GM19324 (cell line): ENCODE data around the gene SLC4A9.

Source experiments
- ATAC-seq: cut with Tn5 transposase; IDR thresholded peaks from one replicate; pipeline ENCODE4 v1.9.1; 2021; ENCODE audit warnings: mild to moderate bottlenecking, moderate library complexity; ENCODE audit not compliant: unreplicated experiment, low FRiP score

The SLC4A9 gene, protein sequence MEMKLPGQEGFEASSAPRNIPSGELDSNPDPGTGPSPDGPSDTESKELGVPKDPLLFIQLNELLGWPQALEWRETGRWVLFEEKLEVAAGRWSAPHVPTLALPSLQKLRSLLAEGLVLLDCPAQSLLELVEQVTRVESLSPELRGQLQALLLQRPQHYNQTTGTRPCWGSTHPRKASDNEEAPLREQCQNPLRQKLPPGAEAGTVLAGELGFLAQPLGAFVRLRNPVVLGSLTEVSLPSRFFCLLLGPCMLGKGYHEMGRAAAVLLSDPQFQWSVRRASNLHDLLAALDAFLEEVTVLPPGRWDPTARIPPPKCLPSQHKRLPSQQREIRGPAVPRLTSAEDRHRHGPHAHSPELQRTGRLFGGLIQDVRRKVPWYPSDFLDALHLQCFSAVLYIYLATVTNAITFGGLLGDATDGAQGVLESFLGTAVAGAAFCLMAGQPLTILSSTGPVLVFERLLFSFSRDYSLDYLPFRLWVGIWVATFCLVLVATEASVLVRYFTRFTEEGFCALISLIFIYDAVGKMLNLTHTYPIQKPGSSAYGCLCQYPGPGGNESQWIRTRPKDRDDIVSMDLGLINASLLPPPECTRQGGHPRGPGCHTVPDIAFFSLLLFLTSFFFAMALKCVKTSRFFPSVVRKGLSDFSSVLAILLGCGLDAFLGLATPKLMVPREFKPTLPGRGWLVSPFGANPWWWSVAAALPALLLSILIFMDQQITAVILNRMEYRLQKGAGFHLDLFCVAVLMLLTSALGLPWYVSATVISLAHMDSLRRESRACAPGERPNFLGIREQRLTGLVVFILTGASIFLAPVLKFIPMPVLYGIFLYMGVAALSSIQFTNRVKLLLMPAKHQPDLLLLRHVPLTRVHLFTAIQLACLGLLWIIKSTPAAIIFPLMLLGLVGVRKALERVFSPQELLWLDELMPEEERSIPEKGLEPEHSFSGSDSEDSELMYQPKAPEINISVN

DNA sequence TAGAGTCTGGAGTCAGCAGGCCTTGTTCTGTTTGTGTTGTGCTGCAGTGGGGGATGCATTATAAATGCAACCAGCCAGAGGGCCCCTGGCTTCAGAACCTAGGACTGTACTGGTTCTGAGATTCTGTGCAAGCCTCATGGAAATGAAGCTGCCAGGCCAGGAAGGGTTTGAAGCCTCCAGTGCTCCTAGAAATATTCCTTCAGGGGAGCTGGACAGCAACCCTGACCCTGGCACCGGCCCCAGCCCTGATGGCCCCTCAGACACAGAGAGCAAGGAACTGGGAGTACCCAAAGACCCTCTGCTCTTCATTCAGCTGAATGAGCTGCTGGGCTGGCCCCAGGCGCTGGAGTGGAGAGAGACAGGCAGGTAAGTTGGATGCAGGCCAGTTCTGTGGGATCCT is at the start of gene SLC4A9:
TSS of gene SLC4A9 (plus strand) at position 94 of the 400 bp plus-strand sequence. CDS start at position 137, 43 bp downstream.
- ATAC-seq = no peak

DNA sequence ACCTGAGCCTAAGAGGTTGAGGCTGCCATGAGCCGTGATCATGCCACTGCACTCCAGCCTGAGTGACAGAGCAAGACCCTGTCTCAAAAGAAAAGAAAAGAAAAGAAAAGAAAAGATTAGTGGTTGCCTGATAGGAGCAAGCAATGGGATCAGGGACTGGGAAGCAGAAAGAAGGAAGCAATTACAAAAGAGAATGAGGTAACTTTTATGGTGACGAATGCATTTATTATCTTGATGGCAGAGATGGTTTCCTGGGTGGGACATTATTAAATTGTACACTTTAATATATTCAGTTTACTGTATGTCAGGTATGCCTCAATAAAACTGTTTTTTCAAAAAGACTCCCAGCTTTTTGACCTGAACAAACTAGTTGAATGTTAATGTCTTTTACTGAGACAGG is 49.6 kb upstream of the SLC4A9 start:
- ATAC-seq = no peak

DNA sequence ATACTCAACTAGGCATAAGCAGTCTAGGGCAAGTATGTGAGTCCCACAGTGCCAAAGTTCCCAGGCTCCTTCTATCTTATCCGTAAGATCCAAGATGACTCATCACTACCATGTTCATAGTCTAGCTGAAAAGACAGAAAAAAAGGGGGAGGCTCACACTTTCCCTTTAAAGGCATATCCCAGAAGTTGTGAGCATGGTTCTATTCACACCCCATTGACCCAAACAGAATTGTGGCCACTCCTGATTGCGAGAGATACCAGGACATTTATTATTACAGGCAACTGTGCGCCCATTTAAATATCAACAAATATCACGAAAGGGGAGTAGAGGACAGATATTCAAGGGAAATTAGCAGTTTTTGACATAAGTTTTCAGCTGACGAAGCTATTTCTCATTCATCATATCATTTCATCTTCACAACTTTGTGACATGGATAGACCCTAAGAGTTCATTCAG is 49.0 kb upstream of the SLC4A9 start:
- ATAC-seq = no peak

DNA sequence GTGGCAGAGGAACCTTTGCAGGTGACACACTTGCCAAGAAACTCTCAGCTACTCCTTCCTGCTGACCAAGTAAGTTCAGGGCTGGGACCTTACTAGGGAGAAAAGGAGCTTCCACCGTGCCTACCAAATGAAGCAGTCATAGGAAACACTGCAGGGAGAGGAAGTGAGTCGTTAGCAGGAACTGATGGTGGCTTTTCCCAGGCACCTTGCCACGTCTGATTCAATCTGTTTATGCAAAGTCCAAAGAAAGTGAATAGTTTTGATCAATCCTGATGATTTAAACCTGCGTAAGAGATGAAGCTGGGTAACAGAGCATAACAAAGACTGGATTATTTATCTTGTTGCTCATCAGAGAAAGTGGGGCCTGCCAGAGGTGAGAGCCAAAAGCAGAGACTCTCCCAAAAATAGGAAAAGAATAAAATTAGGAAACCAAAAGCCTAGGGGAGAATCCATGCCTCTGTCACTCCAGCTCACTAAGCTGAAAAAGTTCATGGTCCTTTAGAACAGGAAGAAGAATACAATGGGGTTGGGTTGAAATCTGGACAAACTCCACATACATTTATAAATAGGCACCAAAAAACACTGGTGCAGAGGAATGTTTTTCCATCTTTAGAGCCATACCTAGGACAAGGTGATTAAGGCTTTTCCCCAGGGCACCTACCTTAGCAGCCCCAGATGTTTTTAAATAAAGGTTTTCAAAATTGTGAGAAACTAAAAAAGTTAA is 47.8 kb upstream of the SLC4A9 start:
- no peak for ATAC-seq

DNA sequence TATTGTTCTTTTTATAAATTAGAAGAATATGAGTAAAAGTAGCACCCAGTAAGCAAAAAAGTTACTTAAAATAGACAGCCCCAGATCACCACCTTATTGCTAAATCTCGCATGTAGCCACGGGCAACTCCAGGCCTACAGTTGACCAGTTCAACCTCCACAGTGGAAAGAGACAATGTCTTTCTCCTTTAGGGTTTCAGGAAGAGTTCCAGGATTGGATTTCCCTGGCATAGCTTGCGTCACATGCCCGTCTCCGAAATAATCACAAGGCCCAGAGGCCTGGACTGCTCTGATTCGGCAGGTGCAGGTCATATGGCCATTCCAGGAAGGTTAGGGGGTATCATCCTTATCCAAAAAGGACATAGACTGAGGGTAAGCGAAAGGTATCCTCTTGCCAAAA is 47.2 kb upstream of the SLC4A9 start:
- no peak for ATAC-seq

DNA sequence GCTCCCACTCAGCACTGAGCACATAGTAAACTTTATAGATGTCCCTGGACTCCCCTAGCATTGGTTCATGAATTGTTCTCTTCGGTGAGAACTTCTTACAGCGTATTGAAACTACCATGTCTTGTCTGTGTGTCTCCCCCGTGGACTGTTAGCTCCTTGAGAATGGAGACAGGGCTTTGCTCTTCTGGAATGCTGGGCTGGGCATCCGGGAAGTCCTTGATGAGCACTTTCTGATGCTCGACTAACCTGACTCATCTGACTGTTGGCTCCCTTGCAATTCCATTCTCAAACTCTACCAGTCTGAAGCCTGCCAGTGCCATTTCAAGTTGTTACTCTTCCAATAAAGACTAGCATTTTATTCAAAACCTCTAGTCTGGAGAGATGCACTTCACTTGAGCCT is 42.1 kb upstream of the SLC4A9 start:
- ATAC-seq = no peak

DNA sequence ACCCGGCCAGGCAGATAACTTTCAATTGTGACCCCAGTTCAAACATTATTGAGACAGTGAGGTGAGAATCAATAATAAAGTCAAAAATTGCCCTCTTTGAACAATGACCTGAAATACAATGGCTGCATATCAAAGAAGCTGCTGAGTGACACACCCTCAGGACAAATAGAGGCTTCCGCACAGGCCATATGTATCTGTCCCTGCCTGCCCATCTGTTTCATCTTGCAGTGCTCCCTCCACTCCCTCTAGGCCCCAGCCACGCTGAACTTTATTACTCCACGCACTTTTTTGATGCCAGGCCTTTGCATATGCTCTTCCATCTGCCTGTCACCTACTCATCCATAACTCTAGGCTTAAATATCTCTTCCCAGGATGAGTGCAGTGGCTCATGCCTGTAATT is 41.2 kb upstream of the SLC4A9 start:
- no peak for ATAC-seq

DNA sequence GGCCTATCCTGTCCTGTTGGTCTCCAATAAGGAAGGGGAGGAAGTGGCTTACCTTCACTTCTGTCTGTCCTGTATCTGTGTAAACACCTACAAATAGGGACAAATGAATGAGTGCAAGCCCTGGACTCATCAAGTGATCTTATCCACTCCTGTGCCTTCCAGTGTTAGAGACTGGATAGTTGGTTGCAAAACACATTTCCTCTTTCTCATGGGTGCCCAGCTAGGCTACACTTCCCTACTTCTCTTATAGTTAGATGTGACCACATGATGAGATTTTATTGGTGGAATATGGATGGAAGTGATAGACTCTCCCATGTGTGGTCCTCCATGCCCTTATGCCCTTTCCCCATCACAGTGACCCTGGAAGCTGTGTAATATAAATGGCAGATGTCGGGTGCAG is 40.2 kb upstream of the SLC4A9 start:
- no peak for ATAC-seq

DNA sequence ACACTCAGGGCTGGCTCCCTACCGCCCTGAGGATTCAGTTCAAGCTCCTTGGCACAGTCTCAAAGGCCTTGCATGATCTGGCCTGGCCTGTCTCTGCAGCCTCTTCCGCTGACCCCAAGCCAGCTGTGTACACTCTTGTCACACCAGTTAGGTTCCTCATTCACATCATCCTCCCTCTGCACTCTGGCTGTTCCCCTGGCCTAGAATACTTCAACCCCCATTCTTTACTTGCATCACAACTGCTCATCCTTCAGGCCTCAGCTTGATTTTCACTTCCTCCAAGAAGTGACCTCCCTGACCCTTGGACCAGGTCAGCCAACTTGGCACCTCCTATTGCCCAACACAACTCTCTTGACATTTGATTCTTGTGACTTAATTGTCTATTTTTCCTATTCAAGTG is 38.2 kb upstream of the SLC4A9 start:
- no peak for ATAC-seq

DNA sequence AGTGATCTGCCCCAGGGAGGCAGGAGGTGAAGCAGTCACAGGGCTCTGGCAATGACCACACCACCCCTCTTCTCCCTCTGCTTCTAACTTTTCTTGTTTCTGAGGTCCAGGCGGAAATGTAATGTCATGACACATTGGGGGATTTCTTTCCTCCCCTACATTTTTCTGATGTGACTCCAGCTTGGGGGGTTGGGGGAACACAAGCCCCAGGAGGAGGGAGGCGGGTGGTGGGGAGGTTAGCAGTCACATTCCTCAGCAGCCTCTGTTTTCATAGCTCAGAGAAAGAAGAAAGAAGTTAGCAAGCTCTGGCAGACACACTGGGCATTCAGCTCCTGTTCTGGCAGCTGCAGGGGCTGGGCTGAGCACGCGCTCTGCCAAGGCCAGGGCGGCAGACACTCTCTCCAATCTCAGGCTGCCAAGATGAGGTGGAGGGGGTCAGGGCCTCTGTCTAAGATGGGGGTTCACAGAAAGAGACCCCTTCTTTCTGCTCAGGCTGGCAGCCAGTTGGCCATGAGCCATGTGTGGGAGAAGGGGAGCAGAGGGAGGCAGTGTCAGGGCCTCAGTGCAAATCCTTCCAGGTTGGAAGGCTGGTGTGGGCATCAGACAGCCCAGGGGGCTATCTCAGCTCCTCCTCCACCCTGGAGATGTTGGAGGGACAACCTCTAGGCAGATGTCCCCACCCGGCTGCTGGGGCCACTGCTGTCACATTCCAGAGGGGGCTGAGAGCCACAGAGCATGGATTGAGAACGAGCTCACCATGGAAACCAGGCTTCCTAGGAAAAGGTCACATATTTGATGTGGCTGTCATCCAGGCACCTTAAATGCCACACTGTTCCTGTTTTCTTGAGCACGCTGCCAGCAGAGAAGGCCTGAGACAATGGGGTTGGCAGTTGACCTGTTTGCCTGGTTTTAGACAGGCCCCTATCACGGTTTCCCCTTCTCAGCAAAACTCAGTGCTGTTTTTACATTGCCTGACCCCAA is 37.0 kb upstream of the SLC4A9 start:
- ATAC-seq = no peak

DNA sequence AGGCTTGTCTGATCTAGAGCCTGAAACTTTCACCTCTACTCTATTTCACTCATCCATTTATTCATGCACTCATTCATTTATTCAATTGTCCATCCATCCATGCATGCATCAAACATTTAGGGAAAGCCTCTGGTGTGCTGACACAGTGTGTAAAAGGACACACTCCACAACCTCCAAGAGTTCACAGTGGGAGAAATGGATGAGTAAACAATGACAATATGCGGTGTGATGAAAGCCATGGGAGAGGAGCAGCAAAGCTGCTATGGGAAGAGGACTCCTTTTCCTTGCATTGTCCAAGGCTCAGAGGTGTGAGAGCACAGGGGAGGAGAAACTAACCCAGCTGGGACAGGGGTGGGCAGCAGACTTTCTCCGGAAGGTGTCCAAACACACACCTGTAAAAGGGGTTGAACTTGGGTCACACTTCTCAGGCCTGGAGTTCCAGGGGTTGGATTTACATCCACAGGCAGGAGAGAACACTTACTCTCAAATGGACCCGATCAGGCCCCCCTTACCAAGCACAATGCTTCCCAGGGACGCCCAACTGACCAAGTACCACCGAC is 35.9 kb upstream of the SLC4A9 start:
- ATAC-seq = no peak

DNA sequence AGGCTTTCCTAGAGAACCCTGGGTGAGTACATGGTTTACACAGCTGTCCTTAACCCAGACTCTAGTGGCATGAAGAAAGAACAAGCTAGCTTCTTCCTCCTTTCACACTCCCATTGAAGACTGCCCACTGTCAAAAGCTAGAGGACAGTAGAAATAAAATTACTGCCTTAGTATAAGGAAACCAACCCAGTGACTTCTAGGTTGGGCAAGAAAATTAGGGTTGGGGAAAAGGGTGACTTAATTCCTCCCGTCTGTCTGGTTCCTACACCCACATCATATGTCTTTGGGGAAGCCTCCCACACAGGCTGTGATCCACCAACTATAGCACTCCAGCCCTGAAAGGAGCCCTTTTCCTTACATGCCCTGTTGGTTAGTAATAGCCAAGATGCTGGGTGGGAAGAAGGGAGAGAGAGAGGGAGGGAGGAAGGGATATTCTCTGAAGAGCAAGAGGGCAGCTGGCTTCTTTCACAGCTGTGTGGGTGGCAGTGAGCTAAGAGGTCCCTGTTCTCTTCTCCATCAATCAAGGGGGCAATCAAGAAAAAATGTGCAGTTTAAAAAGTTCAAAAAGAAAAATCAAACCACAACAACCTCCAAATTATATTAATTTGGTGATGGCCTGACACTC is 35.3 kb upstream of the SLC4A9 start:
- no peak for ATAC-seq

DNA sequence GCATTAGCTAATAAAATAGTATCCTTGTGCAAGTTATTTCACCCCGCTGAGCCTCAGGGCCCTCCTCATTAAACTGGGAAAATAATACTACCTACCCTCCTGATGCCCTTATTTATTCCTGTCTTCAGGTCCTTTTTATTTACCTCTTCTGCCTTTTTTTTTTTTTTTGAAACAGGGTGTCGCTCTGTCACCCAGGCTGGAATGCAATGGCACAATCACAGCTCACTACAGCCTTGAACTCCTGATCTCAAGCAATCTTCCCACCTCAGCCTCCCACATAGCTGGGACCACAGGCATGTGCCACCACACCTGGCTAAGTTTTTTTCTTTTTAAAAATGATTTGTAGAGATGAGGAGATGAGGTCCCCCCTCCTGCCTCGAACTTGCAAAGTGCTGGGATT is 34.5 kb upstream of the SLC4A9 start:
- ATAC-seq = no peak

DNA sequence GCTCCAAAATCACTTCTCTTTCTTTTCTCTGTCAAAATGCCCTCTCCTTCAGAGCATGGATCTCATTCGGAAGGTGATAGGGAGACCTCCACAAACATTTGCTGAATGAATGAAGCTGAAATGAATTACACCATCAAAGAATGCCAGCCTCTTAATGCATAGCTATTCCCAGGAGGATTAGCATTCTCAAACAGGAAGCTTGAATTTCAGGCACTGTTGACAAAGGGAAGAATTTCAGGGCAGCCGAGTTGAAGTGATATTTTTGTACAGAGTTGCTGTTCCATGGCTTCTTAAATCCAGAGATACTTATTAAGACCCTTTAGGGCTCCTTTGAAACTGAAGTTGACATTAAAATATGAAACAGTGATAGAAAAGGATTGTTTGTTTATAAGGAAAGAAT is 32.4 kb upstream of the SLC4A9 start:
- ATAC-seq = no peak

DNA sequence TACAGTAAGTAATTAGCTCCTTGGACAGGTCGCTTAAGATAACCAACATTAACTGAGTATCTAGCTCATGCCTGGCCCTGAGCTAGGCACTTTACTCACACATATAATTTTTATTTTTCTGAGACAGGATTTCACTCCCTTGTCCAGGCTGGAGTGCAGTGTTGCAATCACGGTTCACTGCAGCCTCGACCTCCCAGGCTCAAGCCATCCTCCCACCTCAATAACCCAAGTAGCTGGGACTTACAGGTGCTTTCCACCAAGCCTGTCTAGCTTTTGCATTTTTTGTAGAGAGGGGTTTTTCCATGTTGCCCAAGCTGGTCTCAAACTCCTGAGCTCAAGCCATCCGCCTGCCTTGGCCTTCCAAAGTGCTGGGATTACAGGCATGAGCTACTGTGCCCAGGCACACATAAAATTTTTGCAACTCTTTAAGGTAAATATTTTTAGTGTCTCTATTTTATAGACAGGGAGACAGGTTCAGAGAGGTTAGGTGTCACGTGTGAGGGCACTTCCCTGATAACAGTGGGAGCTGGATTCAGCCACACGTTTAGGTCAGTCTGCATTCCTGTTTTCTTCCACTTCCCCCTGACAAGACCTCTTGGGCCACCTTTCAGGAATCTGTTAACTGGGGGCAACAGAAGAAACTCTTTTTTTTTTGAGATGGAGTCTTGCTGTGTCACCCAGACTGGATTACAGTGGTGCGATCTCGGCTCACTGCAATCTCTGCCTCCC is 31.8 kb upstream of the SLC4A9 start:
- ATAC-seq = no peak

DNA sequence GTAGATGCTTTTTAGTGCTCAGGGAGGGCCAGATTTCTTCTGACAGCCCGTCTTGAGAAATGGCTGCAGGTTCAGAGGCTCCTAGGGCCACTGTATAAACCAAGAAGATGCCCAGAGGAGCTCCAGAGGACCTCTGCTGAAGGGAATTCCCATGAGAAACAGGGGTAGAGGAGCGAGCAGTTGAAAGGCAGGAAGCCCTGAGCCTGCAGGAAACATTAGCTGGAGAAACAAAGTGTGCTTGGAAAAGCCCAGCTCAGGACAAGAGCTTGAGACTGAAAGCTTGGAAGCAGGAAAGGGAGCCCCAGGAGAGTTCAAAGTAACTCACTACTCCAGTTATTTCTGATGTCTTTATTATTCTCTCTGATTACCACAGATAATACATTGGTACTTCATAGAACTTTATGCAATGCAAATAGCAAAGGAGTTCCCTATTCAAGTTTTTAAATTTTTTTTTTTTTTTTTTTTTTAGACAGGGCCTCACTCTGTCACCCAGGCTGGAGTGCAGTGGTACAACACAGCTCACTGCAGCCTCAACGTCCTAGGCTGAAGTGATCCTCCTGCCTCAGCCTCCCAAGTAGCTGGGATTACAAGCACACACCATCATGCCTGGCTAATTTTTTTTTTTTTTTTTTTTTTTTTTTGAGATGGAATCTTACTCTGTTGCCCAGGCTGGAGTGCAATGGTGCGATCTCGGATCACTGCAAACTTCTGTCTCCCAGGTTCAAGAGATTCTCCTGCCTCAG is 30.1 kb upstream of the SLC4A9 start:
- ATAC-seq = no peak

DNA sequence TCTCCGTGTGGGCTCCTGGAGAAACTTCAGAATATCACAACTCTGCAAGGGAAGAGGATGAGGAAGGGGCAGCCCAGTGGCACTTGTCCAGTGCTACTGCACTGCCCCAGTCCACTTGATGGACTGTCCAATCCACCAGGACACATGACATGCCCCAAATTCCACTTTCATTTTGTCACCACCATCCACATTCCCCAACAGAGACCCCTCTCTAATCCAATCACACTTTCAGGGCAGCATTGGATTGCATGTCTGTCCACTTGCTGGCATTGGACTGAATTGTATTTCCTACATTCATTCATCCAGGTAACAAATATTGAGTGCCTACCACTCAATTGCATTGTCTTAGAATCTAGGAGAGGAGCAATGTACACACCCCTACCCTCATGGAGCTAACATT is 28.4 kb upstream of the SLC4A9 start:
- ATAC-seq = no peak

DNA sequence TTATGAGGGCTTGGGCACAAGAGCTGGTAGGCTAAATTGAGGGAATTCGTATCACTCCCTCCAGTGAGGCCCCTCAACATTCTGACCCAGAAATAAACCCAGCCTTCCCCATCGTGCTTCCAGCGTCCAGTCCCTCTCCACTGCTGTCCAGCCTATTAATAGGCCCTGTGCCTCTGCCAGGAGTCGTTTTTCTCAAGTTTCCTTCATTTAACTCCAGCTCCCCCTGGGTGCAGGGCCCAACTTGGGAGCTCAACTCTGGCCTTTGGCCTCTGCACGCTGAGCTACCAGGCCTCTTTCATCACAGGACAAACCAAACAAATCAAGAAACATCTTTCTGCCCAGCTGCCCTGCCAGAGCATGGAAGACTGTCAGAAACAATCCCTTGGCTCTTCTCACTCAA is 23.6 kb upstream of the SLC4A9 start:
- no peak for ATAC-seq
